Transverse colon (tissue), 4 donors: ENCODE measurements around the gene PPCS. TPM values are rescaled to one million over a fixed set of nuclear protein-coding genes. Genes with fewer than 3 reads are reported as not detected.
"Not testable (repeated sequence)": the region's sequence is repeated elsewhere in the genome, so short reads cannot be mapped to it uniquely, and the experiment has no call there.

Source experiments
- DNase-seq: peaks from one replicate; pipeline ENCODE4 v3.0.0-alpha.2; 2019
- H3K27ac ChIP-seq, 4 donors: fragments of 200-600 bp; sonication (generic); 2 replicates each; pipeline ENCODE4 v1.5.1; 2016 to 2018; ENCODE audit warnings: inconsistent platforms in 4 of 4
- H3K27me3 ChIP-seq: fragments of 200-600 bp; sonication (generic); 2 replicates; pipeline ENCODE4 v1.5.1; 2017; ENCODE audit warnings: inconsistent platforms
- H3K36me3 ChIP-seq, 4 donors: fragments of 200-600 bp; sonication (generic); 2 replicates each; pipeline ENCODE4 v1.5.1; 2017 to 2019; ENCODE audit warnings: inconsistent platforms in 4 of 4
- H3K4me1 ChIP-seq, 4 donors: fragments of 200-600 bp; sonication (generic); 2 replicates each; pipeline ENCODE4 v1.5.1; 2017 to 2020; ENCODE audit warnings: inconsistent platforms in 4 of 4
- H3K4me3 ChIP-seq, 4 donors: fragments of 200-600 bp; sonication (generic); 1 replicate in 1 of 4; 2 replicates in 3 of 4; pipeline versions ENCODE4 v1.5.1 to v1.6.1; 2017 to 2019; ENCODE audit warnings: inconsistent platforms in 4 of 4
- H3K9me3 ChIP-seq, 2 donors: fragments of 200-600 bp; sonication (generic); 2 replicates each; pipeline ENCODE4 v1.5.1; 2017 to 2019; ENCODE audit warnings: inconsistent platforms in 2 of 2
- EP300 ChIP-seq: sonication (generic); formaldehyde crosslinking; IDR thresholded peaks from one replicate; pipeline ENCODE4 v1.6.1; 2017; ENCODE audit warnings: antibody characterized with exemption, low read depth
- POLR2A ChIP-seq: fragments of 450-650 bp; IDR thresholded peaks from one replicate; pipeline ENCODE4 v1.6.1; 2016; ENCODE audit warnings: antibody characterized with exemption, mild to moderate bottlenecking, moderate library complexity
- POLR2AphosphoS5 ChIP-seq, 3 donors: sonication (generic); formaldehyde crosslinking; IDR thresholded peaks; one replicate each; pipeline ENCODE4 v1.6.1; 2016; ENCODE audit warnings: antibody characterized with exemption in 3 of 3
- WGBS, 2 donors: methylation state at CpG; one replicate each; pipeline ENCODE4 v1.1.5; 2018; ENCODE audit warnings: low coverage in 1 of 2; 5-methylcytosine and 5-hydroxymethylcytosine counted together
- in situ Hi-C, 4 donors: fragments of 200-750 bp; cut with MboI; loops; one replicate each; pipeline versions ENCODE4 v1.15.0 to v1.15.1; 2017; ENCODE audit warnings: low sequenced_read_pairs in 3 of 4, low pct_ligation_motif_present in 1 of 4, low pct_unique_long_range_greater_than_20kb in 1 of 4
- intact Hi-C: fragments of 100-400 bp; cut with DNase I; formaldehyde crosslinking; loops from one replicate; pipeline ENCODE4 v1.15.1; 2023; ENCODE audit warnings: low total_unique reads
- total RNA-seq, 4 donors: library from RNA; depleted of rRNA; stranded (reverse); fragments of >200 nt; gene quantifications; one replicate each; pipeline ENCODE4 v1.1.0, GENCODE V29; 2016
- TF ChIP-seq, protein P1 (sequence below), 5 experiments: fragments of 200-600 bp in 3 of 5; fragments of 450-650 bp in 2 of 5; sonication (generic) in 3 of 5; IDR thresholded peaks; 1 replicate in 2 of 5; 2 replicates in 3 of 5; pipeline ENCODE4 v1.5.1; 2016 to 2017; ENCODE audit warnings: antibody characterized with exemption in 5 of 5, inconsistent platforms in 3 of 5, mild to moderate bottlenecking in 2 of 5, moderate library complexity in 1 of 5

The PPCS gene
- total RNA-seq, 4 donors from 2014 or later = 14.3 to 105 (median 57.6) TPM

- Histone ChIP-seq H3K27me3 (no peaks in the 10 kb centered on the region), H3K4me1 (no peaks in the 10 kb centered on the region), H3K27ac (no peak overlapping the region), H3K4me3 (no peak overlapping the region), H3K9me3 (no peaks in the 10 kb centered on the region), H3K36me3 (peaks cover 0 to 10% (median 1%) of the 10 kb centered on the region in 4 donors)
- TF ChIP-seq, protein P1, sequence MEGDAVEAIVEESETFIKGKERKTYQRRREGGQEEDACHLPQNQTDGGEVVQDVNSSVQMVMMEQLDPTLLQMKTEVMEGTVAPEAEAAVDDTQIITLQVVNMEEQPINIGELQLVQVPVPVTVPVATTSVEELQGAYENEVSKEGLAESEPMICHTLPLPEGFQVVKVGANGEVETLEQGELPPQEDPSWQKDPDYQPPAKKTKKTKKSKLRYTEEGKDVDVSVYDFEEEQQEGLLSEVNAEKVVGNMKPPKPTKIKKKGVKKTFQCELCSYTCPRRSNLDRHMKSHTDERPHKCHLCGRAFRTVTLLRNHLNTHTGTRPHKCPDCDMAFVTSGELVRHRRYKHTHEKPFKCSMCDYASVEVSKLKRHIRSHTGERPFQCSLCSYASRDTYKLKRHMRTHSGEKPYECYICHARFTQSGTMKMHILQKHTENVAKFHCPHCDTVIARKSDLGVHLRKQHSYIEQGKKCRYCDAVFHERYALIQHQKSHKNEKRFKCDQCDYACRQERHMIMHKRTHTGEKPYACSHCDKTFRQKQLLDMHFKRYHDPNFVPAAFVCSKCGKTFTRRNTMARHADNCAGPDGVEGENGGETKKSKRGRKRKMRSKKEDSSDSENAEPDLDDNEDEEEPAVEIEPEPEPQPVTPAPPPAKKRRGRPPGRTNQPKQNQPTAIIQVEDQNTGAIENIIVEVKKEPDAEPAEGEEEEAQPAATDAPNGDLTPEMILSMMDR (IDR thresholded peaks at IDR 0.05) = no peak
- in situ Hi-C loops = no loop called here
- WGBS, 2 donors = 100% methylated on average over 1 of the region's 1 CpG; no CpG with 5 or more reads in 1 of the 2 donors
- DNase-seq = no peak
- intact Hi-C loops = no loop called here
These were observed 24.6 kb downstream of the PPCS start for GRCh38 chr1:42480921-42481320.

GRCh38 chr1:42482635-42483153, 26.4 kb downstream of the PPCS start:
- Histone ChIP-seq H3K4me3 (no peak overlapping the region), H3K9me3 (no peaks in the 10 kb centered on the region), H3K4me1 (no peaks in the 10 kb centered on the region), H3K27me3 (no peaks in the 10 kb centered on the region), H3K36me3 (peaks cover 0 to 10% (median 1%) of the 10 kb centered on the region in 4 donors), H3K27ac (no peak overlapping the region)
- DNase-seq = no peak
- TF ChIP-seq, protein P1 (IDR thresholded peaks at IDR 0.05) = no peak
- TF ChIP-seq POLR2A = no peak
- TF ChIP-seq POLR2AphosphoS5 (IDR thresholded peaks at IDR 0.05) = no peak
- no peak for TF ChIP-seq EP300
- intact Hi-C loops (no loop called here), in situ Hi-C loops (no loop called here)
- WGBS, 2 donors = 80 to 92% methylated on average over 2 of the region's 2 CpGs

DNA sequence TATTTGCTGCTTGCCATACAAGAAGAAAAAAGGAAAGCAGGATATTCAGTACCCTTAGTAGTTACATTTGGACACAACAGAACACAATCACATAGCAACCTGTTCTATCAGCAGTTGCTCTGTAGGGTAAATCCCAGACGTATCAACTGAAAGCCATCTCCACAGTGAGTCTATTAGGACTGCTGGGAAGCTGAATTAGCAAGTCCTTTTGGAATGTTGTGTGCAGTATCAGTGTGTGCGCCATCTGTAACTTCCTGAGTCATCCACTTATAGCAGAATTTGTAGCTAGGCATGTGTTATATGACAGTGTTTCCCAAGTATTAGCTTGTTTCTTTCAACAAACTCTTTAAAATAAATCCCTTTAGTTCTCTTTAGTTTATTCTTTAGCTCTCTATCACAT, 28.0 kb downstream of the PPCS start:
- no peaks in the 10 kb centered on the region for H3K4me1 ChIP-seq
- H3K27me3 ChIP-seq = no peaks in the 10 kb centered on the region
- TF ChIP-seq EP300 (no peak), POLR2AphosphoS5 (IDR thresholded peaks at IDR 0.05) (no peak), POLR2A (no peak)
- TF ChIP-seq, protein P1 (IDR thresholded peaks at IDR 0.05) = no peak
- no peak overlapping the region for H3K27ac ChIP-seq
- peaks cover 0 to 10% (median 1%) of the 10 kb centered on the region in 4 donors for H3K36me3 ChIP-seq
- in situ Hi-C loops (no loop called here), intact Hi-C loops (no loop called here)
- no peak for DNase-seq
- no peaks in the 10 kb centered on the region for H3K9me3 ChIP-seq
- 72 to 77% methylated on average over 2 of the region's 2 CpGs for WGBS, 2 donors
- H3K4me3 ChIP-seq = no peak overlapping the region

DNA sequence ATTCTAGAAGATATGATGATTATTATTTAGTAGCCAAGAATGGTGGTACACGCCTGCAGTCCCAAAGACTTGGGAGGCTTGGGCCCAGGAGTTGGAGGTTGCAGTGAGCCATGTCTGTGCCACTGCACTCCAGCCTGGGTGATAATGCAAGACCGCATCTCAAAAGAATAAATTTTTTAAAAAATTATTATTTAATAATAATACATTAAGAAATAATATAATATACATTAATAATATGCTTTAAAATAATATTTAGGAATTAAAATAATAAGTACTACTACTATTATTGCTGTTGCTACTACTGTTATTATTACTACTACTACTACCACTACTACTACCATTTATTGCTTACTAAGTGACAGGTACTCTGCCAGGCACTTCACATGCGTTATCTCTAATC, 33.9 kb downstream of the PPCS start:
- Histone ChIP-seq H3K27me3 (no peaks in the 10 kb centered on the region), H3K4me1 (no peaks in the 10 kb centered on the region), H3K36me3 (no peaks in the 10 kb centered on the region), H3K27ac (no peak overlapping the region), H3K9me3 (peaks cover 0 to 3% of the 10 kb centered on the region in 2 donors), H3K4me3 (no peak overlapping the region)
- intact Hi-C loops = no loop called here
- DNase-seq = no peak
- TF ChIP-seq, protein P1 (IDR thresholded peaks at IDR 0.05) = no peak
- TF ChIP-seq POLR2AphosphoS5 (IDR thresholded peaks at IDR 0.05) = no peak
- TF ChIP-seq EP300 = no peak
- TF ChIP-seq POLR2A = no peak
- in situ Hi-C loops = no loop called here
- 97 to 98% methylated on average over 3 of the region's 3 CpGs for WGBS, 2 donors

- in situ Hi-C loops, intact Hi-C loops: not testable (repeated sequence)
These were observed 45.7 kb downstream of the PPCS start for GRCh38 chr1:42502031-42502430.

More at GRCh38 chr1:42502031-42502430, 45.7 kb downstream of the PPCS start:
- DNase-seq, H3K4me3 ChIP-seq, H3K4me1 ChIP-seq, H3K27ac ChIP-seq, H3K27me3 ChIP-seq: not testable (repeated sequence)
- WGBS, 2 donors = 80 to 96% methylated on average over 1 to 11 of the region's 11 CpGs
- H3K36me3 ChIP-seq = peaks cover 0 to 14% (median 5%) of the 10 kb centered on the region in 4 donors
- peaks cover 21% of the 10 kb centered on the region in 2 donors for H3K9me3 ChIP-seq
